Suppressor macrophage treated with lipopolysaccharide for 4 hours (primary cell): ENCODE measurements around the gene POLE4.
A peak's percentile ranks its signal among the peaks of the same experiment; 100 is the strongest.

Source experiments
- DNase-seq: peaks from one replicate; pipeline ENCODE4 v3.0.0-alpha.2; 2020

POLE4 gene

GRCh38 chr2:74941284-74941683 lies 17.2 kb upstream of the POLE4 start:
- no peak for DNase-seq

DNA sequence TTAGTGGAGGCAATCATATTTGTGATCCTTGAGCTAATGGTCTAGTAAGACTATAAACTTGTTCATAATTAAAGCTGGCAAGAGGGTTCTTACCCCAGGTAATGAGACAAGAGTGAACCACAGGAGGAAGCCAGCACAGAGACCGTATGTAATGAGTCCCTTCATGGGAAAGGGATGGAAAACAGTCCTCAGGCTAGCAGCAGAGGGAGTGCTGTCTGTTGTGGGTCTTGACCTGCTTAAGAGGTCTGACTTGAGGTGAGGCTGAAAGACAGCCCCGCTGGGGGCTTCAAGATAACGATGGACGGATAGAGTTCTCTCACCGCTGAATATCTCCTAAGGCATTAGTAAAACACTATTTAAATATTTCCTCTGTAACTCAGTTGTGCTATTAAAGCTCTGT lies 16.2 kb upstream of the POLE4 start:
- no peak for DNase-seq

GRCh38 chr2:74944987-74945787 lies 13.3 kb upstream of the POLE4 start:
- DNase-seq, result peak; percentile 60

DNA sequence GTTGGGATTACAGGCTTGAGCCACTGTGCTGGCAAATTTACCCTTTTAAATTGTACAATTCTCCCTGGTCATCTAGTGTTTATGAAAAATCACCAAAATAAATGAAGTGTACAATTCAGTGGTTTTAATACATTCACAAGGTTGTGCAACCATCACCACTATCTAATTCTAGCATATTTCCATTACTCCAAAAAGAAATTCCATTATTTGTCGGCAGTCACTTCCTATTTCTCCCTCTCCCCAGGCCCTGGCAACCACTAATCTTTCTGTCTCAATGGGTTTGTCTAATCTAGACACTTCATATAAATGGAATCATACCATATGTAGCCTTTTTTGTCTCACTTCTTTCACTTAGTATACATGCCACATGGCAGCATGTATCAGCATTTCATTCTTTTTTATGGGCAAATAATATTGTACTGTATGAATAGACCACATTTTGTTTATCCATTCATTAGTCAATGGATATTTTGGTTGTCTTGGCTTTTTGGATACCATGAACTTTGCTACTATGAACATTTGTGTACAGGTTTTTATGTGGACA lies 12.6 kb upstream of the POLE4 start:
- no peak for DNase-seq

DNA sequence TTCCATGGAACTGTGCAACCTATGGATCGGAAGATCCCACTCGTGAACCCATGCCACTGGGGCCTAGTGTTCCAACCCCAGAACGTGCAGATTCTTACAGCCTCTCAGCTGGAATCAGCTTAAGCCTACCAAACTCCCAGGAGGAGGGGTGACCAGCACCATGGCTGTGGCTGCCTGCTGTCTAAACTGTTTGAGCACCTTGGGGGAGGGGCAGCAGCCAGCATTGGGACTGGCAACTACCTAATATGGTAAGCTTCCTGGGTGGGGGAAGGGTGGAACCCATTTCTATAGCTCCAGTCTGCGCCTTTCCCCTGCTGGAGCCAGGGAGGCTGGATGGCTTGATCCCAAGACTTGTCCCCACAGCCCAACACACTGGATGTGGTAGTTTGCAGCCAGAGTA lies 10.7 kb upstream of the POLE4 start:
- no peak for DNase-seq

- DNase-seq, result no peak
Observed at GRCh38 chr2:74948779-74949178, 9.7 kb upstream of the POLE4 start.

DNA sequence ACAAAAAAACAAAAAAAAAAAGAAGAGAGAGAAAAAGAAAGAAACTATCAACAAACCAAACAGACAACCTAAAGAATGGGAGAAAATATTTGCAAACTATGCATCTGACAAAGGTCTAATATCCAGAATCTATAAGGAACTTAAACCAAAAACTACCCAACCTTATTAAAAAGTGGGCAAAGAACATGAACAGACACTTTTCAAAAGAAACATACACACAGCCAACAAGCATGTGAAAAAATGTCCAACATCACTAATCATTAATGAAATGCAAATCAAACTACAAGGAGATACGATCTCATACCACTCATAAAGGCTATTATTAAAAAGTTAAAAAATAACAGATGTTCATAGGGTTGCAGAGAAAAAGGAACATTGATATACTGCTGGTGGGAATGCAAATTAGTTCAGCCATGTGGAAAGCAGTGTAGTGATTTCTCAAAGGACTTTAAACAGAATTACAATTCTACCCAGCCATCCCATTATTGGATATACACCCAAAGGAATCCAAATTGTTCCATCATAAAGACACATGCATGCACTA lies 7.2 kb upstream of the POLE4 start:
- DNase-seq, result no peak

- DNase-seq, result no peak
Observed at GRCh38 chr2:74952575-74952974, 5.9 kb upstream of the POLE4 start.

DNA sequence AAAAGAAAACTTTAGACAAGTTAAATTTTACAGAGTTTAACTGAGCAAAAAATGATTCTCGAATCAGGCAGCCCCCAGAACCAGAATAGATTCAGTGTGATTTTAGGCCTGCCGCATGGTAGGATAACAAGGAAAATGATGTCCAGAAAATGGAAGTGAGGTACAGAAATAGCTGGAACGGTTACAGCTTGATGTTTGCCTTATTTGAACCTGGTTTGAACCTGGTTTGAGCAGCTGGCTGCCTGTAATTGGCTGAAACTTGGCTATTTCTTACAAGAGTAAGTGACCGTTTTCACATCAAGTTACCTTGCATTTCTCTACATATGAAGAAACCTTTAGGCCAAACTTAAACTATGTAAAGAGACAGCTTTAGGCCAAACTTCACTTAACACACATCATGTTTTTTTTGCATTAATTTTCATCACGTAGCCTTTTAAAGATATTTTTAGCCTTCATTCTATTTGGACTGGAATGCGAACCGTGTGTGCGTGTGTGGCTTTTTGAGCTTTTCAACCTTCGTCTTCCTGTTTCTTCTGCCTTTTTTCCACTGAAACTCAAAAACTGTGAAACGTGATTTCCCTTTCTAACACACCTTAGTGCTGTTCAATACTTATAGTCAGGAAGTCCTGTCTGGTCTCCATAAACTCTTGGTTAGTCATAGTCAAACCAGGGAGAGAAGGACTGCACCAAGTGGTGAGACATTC lies 4.5 kb upstream of the POLE4 start:
- DNase-seq, result no peak

GRCh38 chr2:74954500-74954874 lies 4.0 kb upstream of the POLE4 start:
- no peak for DNase-seq

GRCh38 chr2:74957886-74958273 lies 563 bp upstream of the POLE4 start:
- peak; percentile 47 for DNase-seq

GRCh38 chr2:74959106-74959751 lies 786 bp downstream of the POLE4 start:
- no peak for DNase-seq

DNA sequence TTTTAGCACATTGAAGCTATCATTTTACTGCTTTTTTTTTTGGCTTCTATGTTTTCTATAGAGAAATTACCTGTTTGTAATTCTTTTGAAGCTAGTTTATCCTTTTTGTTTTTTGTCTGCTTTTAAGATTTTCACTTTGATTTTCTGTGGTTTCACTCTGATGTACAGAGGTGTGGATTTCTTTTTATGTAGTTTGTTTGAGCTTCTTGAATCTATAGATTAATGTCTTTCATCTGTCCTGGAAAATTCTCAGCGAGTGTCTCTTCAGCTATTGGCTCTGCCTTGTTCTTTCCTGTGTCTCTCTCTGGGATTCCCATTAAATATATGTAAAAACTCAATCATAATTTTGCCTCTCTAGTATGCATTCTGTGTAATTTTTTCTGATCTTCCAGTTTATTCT lies 8.4 kb downstream of the POLE4 start:
- no peak for DNase-seq

DNA sequence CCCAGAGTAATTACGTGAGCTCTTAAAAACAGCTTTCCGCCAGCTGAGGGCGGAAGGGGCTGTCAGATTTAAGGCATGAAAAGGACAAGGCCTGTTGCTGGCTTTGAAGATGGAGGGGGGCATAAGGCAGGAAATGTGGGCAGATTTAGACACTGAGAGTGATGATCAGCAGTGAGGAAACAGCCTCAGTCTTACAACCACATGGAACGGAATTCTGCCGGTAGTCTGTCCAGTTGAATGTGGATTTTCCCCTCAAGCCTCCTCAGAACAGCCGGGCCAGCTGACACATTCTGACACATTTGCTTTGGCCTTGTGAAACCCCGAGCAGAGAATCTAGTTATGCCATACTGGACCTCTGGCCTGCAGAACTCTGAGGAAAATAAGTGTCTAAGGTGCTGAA lies 16.6 kb downstream of the POLE4 start:
- DNase-seq, result no peak

DNA sequence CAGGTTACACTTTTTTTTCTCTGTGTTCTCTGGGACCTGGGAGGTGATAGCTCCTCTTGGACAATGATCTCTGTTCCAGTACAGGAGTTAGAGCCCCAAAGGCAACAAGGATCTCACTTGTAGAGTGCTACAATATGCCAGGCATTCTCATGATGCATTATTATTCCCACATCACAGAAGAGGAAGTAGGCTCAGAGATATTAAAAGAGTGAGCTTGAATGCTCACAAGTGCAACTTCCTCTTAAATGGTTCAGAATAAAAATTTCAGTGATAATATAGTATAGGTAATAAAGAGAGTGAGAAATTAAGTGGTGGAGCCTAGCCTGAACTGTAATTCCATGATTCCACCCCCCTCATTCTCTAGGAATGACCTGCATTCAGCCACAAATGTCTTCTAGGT lies 21.4 kb downstream of the POLE4 start:
- DNase-seq, result peak; percentile 50

DNA sequence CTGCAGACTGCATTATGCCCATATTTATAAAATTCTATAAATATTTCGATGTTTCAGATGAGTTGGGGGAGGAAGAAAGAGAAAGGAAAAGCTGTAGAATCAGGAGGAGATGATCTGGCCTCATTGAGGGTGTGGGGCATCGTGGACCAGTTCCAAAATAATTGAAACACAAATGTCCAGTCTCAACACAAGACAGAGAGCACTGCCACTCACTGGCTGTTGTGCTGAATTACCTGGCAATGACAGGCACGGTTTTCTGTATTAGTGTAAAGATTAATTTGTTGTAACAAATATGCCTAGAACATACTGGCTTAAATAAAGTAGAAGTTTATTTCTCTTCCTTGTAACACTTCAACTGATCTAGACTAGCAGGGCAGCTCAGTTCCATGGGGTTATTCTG lies 24.1 kb downstream of the POLE4 start:
- no peak for DNase-seq

GRCh38 chr2:74983631-74984392 lies 25.4 kb downstream of the POLE4 start:
- DNase-seq, result no peak

GRCh38 chr2:74984947-74985637 lies 26.6 kb downstream of the POLE4 start:
- no peak for DNase-seq

DNA sequence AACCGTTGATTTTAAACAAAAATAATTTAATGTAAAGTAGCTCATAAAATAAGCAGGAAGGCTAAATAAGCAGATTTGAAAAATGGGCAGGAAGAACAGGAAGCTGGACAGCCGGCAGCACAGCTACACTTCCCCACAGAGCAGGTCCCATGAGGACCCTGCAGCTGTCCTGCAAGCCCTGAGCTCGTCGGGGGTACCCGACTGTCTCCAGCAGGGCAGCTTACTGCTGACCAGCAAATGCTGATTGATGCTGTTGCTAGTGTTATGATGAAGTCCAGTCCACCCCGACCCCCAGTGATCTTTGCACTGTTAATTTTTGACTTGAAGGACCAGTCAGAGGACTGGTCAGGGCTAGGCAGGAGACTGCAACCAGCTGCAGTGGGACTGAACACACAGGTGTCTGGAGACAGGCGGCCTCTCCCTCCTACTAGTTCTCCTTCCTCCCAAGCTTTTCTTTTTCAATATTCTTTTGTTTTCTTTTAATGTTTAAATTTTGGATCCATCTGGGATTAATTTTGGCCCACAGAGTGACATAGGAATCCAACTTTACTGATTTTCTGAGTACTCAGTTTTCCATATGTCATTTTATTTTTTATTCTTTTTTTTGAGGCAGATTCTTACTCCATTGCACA lies 27.7 kb downstream of the POLE4 start:
- no peak for DNase-seq

DNA sequence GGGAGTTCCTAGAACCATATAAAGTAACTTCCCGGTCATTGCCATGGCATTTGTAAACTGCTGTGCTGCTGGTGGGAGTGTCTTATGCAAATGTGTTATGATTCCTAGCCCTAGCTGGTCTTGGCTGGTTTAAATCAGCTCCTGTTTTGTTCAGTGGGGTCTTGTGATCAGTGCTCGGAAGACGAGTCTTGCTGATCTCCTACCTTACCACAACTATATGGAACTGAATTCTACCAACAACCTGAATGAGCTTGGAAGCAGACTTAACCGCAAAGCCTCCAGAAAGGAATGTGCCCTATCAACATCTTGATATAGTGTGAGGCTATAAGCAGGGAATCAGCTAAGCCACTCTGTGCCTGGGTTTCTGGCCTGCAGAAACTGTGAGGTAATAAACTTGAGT lies 33.5 kb downstream of the POLE4 start:
- no peak for DNase-seq

GRCh38 chr2:74999468-74999867 lies 41.0 kb downstream of the POLE4 start:
- no peak for DNase-seq

DNA sequence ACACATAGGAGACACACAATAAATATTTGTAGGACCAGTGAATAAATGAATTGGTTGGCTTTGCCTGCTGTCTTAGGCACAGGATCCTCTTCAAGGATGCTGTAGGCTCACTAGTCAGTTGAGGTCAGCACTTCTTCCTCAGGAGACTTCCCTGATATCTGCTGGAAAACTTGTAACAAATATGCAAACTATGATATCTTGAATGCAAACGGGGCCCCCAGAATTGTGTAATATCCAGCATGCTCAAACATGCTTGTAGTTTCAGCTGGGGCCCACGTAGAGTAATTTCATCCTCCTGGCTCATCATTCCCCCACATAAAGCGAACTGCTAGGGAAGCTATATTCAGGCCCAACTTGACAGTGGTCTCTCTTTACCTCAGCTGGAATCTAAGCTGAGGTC lies 43.6 kb downstream of the POLE4 start:
- DNase-seq, result peak; percentile 11
